OCI-LY1 (cell line): Measurements from ENCODE around the gene HMGCLL1.

Source experiments
- H2AFZ ChIP-seq: fragments of 200-600 bp; sonication (generic), shearing (Covaris generic); 2 replicates; pipeline ENCODE4 v1.6.0; 2014; ENCODE audit warnings: antibody characterized with exemption, mild to moderate bottlenecking, low read length
- H3F3A ChIP-seq: fragments of 200-600 bp; sonication (generic), shearing (Covaris generic); 2 replicates; pipeline ENCODE4 v1.6.0; 2014; ENCODE audit warnings: mild to moderate bottlenecking, antibody characterized with exemption, low read length, moderate library complexity; ENCODE audit not compliant: insufficient read depth
- H3K27ac ChIP-seq: fragments of 200-600 bp; sonication (generic); 2 replicates; pipeline ENCODE4 v1.5.1; 2014; ENCODE audit warnings: low read length, mixed run types, mild to moderate bottlenecking, low read depth; ENCODE audit not compliant: poor library complexity, severe bottlenecking
- H3K27me3 ChIP-seq: fragments of 200-600 bp; sonication (generic); 2 replicates; pipeline ENCODE4 v1.6.0; 2014; ENCODE audit warnings: antibody characterized with exemption, mild to moderate bottlenecking, low read length, moderate library complexity; ENCODE audit not compliant: insufficient read depth
- H3K36me3 ChIP-seq: fragments of 200-600 bp; sonication (generic); 2 replicates; pipeline ENCODE4 v1.6.1; 2014; ENCODE audit warnings: mild to moderate bottlenecking, antibody characterized with exemption, low read length, moderate library complexity, mixed read lengths; ENCODE audit not compliant: insufficient read depth
- H3K4me1 ChIP-seq: fragments of 200-600 bp; sonication (generic); 2 replicates; pipeline ENCODE4 v1.5.1; 2014; ENCODE audit warnings: mild to moderate bottlenecking, low read length, moderate library complexity; ENCODE audit not compliant: insufficient read depth, severe bottlenecking
- H3K4me2 ChIP-seq: fragments of 200-600 bp; sonication (generic), shearing (Covaris generic); 2 replicates; pipeline ENCODE4 v1.6.1; 2014; ENCODE audit warnings: low read length
- H3K4me3 ChIP-seq: fragments of 200-600 bp; sonication (generic); 2 replicates; pipeline ENCODE4 v1.5.1; 2014; ENCODE audit warnings: low read length, low read depth, mild to moderate bottlenecking, mixed read lengths; ENCODE audit not compliant: poor library complexity, severe bottlenecking
- H3K79me2 ChIP-seq: fragments of 200-600 bp; shearing (Covaris generic); 2 replicates; pipeline ENCODE4 v1.6.1; 2016; ENCODE audit warnings: mixed run types, low read length, mixed read lengths; ENCODE audit not compliant: insufficient read depth
- H3K9ac ChIP-seq: fragments of 200-600 bp; sonication (generic), shearing (Covaris generic); 2 replicates; pipeline ENCODE4 v1.6.1; 2014; ENCODE audit warnings: mild to moderate bottlenecking, low read length, mixed read lengths
- H3K9me2 ChIP-seq: fragments of 200-600 bp; sonication (generic), shearing (Covaris generic); 2 replicates; pipeline ENCODE4 v1.6.1; 2014; ENCODE audit warnings: low read depth, mild to moderate bottlenecking, low read length, mixed read lengths
- H3K9me3 ChIP-seq: fragments of 200-600 bp; shearing (Covaris generic); 2 replicates; pipeline ENCODE4 v1.6.1; 2014; ENCODE audit warnings: low read length, mixed read lengths
- H4K20me1 ChIP-seq: fragments of 200-600 bp; sonication (generic), shearing (Covaris generic); 2 replicates; pipeline ENCODE4 v1.6.0; 2016; ENCODE audit warnings: mild to moderate bottlenecking, low read length; ENCODE audit not compliant: insufficient read depth
- CTCF ChIP-seq: fragments of 200-600 bp; sonication (generic), shearing (Covaris generic); IDR thresholded peaks from 2 replicates; pipeline ENCODE4 v1.5.1; 2017; ENCODE audit warnings: mild to moderate bottlenecking, antibody characterized with exemption, low read length, moderate library complexity, mixed read lengths
- EZH2 ChIP-seq: fragments of 200-600 bp; sonication (generic), shearing (Covaris generic); IDR thresholded peaks from 2 replicates; pipeline ENCODE4 v1.8.0; 2017; ENCODE audit warnings: borderline replicate concordance, mixed run types, mild to moderate bottlenecking, antibody characterized with exemption, low read length, moderate library complexity, mixed read lengths

Gene HMGCLL1

GRCh38 chr6:55445648-55446204 lies 133.3 kb downstream of the HMGCLL1 start:
- H2AFZ ChIP-seq: no peak overlapping the region
- H3F3A ChIP-seq: no peaks in the 10 kb centered on the region
- H3K79me2 ChIP-seq: no peaks in the 10 kb centered on the region
- H3K4me1 ChIP-seq: no peaks in the 10 kb centered on the region
- no peaks in the 10 kb centered on the region for H3K27me3 ChIP-seq
- H3K4me3 ChIP-seq: no peak overlapping the region
- H3K27ac ChIP-seq: no peak overlapping the region
- H3K36me3 ChIP-seq: no peaks in the 10 kb centered on the region
- peak; percentile 57; the same call in 1 of the 2 replicates for TF ChIP-seq CTCF
- TF ChIP-seq EZH2: no peak
- no peak overlapping the region for H3K9ac ChIP-seq
- no peaks in the 10 kb centered on the region for H4K20me1 ChIP-seq
- H3K4me2 ChIP-seq: no peak overlapping the region
- no peaks in the 10 kb centered on the region for H3K9me3 ChIP-seq
- H3K9me2 ChIP-seq: no peaks in the 10 kb centered on the region

- TF ChIP-seq CTCF: no peak
- no peak for TF ChIP-seq EZH2
- no peaks in the 10 kb centered on the region for H3K27me3 ChIP-seq
Measured at GRCh38 chr6:55443238-55444134, 135.5 kb downstream of the HMGCLL1 start.

GRCh38 chr6:55438203-55438602 lies 140.8 kb downstream of the HMGCLL1 start:
- H3K36me3 ChIP-seq: no peaks in the 10 kb centered on the region
- H3K9me2 ChIP-seq: no peaks in the 10 kb centered on the region
- no peaks in the 10 kb centered on the region for H4K20me1 ChIP-seq
- no peaks in the 10 kb centered on the region for H3K79me2 ChIP-seq
- TF ChIP-seq CTCF: no peak
- no peak for TF ChIP-seq EZH2
- no peak overlapping the region for H3K9ac ChIP-seq
- H3K4me3 ChIP-seq: no peak overlapping the region
- H3K27ac ChIP-seq: no peak overlapping the region
- H3K4me2 ChIP-seq: no peak overlapping the region
- no peaks in the 10 kb centered on the region for H3K9me3 ChIP-seq
- no peak overlapping the region for H2AFZ ChIP-seq
- H3K27me3 ChIP-seq: no peaks in the 10 kb centered on the region
- H3K4me1 ChIP-seq: no peaks in the 10 kb centered on the region
- no peaks in the 10 kb centered on the region for H3F3A ChIP-seq

More at GRCh38 chr6:55443238-55444134, 135.5 kb downstream of the HMGCLL1 start:
- Histone ChIP-seq H3K4me1 (no peaks in the 10 kb centered on the region), H4K20me1 (no peaks in the 10 kb centered on the region), H3K36me3 (no peaks in the 10 kb centered on the region), H3K9ac (no peak overlapping the region), H3K4me2 (no peak overlapping the region), H3K4me3 (no peak overlapping the region), H3F3A (no peaks in the 10 kb centered on the region), H2AFZ (no peak overlapping the region), H3K9me2 (no peaks in the 10 kb centered on the region), H3K79me2 (no peaks in the 10 kb centered on the region), H3K27ac (no peak overlapping the region), H3K9me3 (no peaks in the 10 kb centered on the region)
